ENCODE data around the gene CCDC144A.
"Not testable (repeated sequence)": the region's sequence is repeated elsewhere in the genome, so short reads cannot be mapped to it uniquely, and the experiment has no call there.

CCDC144A gene

DNA sequence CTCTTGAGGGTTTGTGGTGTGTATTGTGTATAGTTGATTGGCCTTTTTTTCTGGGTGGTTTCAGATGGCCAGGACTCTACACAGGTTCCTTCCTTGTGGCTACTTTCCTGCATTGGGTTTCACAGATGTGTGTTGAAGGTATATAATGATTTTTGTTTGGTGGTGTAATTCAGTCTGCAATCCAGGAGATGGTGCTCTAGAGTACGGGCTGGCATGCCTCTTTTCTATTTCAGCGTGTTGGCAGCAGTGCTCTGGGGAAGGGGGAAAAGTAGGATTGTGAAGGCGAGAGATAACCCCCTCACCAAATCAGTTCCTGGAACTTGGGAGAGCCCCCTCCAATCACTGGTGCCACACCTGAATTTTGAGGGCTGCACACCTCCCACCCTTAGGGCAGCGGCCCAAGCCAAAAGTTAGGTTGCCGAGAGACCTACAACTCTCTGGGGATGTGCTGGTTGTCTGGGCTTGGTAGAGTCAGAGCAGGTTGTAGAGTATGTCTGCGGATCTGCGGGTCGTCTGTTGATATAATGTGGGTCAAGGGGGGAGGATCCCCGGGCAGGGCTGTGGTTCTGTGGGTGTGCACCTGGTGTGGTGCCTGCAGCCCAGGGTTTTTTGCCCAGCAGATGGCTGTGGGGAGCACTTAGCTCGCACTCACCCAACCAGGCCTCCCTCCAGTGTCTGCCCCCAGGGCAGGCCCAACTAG is 61.3 kb downstream of the CCDC144A start:
- peak; percentile 5 for DNase-seq (ENCODE audit: low spot score)

DNA sequence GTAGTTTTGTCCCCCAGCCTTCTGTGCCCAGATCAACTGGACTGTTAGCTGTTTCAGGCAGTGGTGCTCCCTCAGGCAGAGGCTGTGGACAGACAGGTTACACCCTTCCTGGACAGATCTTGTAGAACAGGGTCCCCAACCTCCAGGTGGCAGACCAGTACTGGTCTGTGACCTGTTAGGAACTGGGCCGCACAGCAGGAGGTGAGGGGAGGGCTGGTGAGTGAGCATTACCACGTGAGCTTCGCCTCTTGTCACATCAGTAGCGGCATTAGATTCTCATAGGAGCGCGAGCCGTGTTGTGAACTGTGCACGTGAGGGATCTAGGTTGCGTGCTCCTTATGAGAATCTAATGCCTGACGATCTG is 61.9 kb downstream of the CCDC144A start:
- DNase-seq (ENCODE audit: low spot score): not testable (repeated sequence)

DNA sequence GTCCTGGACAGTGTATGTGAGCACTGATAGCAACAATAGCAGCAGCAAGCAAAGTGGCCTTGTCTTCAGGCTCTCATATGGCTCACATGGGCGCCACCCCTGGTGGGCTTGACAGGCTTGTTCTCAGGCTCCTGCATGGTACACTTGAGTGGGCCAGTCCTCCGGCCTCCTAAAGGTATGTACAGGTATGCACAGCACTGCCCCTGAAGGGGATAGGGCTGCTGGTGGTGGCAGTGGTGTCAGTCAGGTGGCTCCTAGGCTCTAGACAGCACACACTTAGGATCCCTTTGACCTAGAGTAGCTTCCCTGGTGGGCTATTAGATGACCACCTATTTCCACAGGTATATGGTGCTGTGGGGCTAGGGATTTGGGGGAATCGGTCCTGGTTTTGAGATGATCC is 67.5 kb downstream of the CCDC144A start:
- DNase-seq (ENCODE audit: low spot score): not testable (repeated sequence)

DNA sequence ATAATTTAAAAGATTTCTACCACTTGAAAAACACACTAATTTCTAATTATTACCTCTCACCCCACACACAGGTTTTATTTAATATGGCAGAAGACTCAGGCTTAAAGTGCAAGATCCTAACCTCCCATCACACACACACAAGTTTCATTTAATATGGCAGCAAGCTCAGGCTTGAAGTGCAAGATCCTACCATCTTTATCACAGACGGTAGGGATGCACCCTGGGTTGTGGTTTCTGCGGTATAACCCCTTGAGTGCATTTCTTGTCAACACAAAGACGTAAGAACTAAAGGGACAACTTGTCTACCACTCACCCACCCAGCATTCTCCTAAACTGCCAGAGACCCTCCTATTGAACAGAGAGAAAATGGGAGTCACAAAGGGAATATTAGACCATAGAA is 68.1 kb downstream of the CCDC144A start:
- DNase-seq (ENCODE audit: low spot score): not testable (repeated sequence)

DNA sequence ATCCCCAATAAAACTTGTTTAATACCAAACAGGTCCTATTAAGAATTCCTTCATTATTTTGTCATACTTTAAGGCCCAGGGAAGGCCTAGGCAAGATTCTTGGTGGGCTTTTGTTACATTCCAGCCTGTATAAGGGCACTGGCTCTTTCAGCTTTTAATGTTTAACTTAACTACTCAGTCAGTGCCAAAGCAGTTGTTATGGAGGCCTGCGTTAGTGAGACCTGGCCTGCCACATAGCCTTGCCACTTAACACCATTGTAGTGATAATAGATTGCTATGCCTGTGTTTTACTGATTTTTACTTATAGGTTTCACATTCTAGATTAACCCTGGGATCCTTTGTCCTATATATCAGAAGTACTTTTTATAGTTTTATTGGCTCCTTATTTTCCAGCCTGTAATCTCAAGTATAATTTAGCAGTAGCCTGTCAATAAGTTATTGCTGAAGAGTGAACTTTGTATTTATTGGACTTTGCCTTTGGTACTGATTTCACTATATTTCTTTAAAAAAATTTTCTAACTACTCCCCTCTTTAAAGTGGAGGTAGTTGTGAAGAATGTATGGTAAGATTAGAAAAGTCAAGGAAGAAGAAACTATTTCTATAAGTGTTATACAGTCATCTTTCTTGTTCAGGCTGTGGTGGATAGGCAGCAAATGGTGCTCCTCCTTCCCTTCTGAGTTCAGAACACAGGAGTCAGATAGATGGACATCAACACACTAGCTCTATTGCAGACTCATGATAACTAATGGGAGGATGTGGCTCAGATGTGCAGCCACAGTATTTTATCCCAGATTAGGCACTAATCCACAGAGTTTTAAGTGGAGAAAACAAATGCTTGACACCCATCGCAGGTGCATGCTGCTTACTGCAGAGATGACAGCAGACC is 78.5 kb downstream of the CCDC144A start:
- not testable (repeated sequence) for DNase-seq (ENCODE audit: low spot score)

DNA sequence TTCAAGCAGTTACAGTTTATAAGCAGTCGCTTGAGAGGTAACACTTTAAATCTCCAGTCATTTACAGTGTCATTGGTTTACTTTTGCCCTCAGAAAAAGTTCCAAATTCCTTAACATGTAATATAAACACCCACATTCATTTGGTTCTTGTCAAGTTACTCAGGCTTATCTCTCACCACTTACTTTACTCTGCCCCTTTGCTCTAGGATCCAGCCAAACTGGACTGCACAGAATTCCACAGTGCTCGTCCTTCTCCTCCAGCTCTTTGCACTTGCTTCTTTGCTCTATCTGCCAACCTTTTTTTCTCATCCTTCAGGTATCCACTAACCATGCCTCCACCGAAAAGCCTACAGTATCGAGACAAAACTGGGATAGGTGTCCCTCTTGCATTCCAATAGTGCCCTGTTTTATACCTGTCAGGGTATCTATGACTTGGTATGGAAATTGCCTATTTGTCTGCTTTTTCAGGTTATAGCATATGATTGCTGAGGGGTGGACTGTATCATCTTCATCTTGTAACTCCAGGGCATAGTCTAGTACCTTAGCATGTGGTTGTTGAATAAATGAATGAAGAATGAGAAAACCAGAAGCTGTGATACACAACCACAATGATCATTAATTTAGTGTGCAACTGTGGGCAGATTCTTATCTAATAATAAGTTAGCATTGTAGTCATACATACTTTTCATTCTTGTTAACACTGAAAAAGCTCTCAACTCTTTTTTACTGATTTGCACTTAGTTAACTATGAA is 82.5 kb downstream of the CCDC144A start:
- not testable (repeated sequence) for DNase-seq (ENCODE audit: low spot score)

DNA sequence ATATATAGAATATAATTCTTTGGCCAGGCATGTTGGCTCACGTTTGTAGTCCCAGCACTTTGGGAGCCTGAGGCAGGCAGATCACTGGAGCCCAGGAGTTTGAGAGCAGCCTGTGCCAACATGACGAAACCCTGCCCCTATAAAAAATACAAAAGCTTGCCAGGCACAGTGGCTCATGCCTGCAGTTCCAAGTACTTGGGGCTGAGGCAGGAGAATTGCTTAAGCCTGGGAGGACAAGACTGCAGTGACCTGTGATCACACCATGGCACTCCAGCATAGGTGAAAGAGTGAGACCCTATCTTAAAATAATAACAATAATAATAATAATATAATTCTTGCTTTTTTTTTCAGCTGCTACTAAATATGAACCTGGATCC is 83.1 kb downstream of the CCDC144A start:
- DNase-seq (ENCODE audit: low spot score): not testable (repeated sequence)

DNA sequence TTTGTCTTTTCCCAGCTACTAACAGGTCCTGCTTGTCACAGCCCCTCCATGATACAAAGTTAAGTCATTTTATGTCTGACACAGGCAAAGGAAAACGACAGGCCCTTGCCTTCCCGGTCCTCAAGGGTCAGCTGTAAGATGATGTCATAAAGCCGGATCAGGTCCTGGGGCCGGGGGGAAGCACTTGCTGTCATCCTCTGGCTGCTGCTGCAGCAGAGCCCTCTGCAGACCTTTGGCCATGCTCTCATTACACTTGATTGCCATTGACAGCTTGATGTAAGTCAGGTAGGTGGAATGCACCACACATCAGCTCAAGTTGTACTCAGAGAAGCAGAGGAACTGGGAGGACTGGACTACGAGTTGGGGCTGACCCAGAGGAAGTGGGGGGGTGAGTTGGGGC is 97.8 kb downstream of the CCDC144A start:
- DNase-seq (ENCODE audit: low spot score): not testable (repeated sequence)

DNA sequence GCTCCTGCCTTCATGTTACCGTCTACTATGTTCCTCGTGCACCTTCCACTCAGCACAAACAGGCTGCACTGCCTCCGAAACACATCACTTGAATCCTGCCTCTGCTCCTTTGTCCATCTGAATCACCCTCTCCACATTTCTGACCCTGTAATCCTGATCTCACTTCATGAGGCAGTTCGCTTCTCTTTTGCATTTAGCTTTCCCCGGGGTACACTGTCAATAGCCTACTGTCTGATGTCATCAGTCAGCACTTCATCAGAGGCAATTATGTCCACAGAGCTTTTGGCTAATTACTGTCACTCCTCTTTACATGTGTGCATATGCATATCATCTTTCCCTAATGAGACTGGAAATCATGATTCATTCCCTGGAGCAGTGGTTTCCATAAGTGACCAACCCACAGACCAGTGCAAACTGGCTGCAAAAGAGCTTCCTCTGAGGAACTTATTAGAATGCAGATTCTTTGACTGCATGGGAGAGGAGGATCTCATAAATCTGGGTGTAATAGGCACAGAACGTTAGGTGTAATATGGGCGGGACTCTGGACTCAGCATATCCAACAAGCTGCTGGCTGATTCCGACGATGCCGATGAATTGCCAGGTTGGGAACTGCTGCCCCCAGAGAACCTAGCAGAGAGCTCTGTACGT is 99.0 kb downstream of the CCDC144A start:
- DNase-seq (ENCODE audit: low spot score): not testable (repeated sequence)

DNA sequence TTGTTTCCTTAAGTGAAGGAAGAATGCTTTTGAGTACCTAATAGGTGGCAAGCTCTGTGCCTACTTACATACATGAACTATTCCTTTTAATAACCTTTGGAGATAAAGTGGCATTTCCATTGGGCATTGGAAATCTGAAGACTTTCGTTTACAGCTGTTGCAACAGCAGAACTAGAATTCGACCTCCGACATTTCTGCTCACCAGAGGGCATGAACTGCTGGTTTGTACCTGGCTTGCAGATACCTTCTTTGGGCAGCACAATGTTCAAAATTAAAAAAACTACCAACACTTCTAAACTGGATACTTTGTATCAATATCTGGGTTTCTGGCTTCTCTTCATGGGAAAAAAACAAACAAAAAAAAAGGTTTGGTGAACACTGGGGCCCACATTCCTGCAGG is 99.6 kb downstream of the CCDC144A start:
- DNase-seq (ENCODE audit: low spot score): not testable (repeated sequence)

DNA sequence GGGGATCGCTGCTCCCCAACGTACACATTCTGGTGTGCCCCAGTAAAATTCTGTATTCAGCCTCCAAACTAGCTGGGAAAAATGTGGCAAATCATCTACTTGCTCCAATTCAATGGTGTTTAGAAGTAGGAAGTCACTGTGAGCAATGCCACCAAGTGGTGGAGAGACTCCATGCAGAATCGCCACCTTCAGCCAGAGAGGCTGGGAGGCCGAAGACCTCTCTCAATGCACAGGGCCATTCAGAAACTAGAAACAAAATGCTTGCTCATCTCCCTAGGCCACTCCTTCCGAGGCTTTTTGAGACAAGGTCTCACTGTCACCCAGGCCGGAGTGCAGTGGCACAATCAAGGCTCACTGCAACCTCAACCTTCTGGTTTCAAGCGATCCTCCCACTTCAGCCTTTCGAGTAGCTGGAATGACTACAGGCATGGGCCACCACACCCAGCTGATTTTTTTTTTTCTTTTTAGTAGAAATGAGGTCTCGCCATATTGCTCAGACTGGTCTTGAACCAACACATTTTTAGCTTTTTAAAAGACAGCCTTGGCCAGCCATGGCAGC is 100.4 kb downstream of the CCDC144A start:
- DNase-seq (ENCODE audit: low spot score): not testable (repeated sequence)

DNA sequence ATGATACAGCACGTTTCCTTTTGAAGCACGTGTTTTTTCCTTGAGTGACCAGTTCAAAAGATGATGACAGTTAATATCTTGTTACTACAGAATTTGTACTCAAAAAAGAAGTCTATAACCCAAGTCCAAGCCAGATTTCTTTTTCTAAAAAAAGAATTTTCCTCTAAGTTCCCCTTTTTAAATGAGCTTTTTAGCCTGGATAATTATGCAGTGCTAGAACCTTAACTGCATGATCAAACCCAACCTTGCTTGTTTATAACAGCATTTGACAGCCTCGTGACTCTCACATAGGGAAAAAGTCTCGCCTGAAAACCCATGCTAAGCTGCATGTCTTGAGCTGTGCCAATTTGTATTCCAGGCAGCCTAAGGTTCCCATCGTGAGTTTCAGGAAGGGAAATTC is 104.2 kb downstream of the CCDC144A start:
- DNase-seq (ENCODE audit: low spot score): not testable (repeated sequence)

DNA sequence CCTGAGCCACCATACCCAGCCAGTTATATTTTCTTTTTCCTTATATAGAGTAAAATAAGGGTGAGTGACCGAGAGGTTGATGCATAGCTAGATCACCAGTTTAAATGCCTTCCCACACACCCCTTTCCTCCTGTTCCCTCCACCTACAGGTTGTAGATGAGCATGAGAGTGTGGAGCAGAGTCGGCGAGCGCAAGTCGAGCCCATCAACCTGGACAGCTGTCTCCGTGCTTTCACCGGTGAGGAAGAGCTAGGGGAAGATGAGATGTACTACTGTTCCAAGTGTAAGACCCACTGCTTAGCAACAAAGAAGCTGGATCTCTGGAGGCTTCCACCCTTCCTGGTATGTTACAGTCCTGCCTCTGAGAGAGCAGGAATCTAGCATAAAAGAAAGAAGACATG is 105.9 kb downstream of the CCDC144A start:
- DNase-seq (ENCODE audit: low spot score): not testable (repeated sequence)

DNA sequence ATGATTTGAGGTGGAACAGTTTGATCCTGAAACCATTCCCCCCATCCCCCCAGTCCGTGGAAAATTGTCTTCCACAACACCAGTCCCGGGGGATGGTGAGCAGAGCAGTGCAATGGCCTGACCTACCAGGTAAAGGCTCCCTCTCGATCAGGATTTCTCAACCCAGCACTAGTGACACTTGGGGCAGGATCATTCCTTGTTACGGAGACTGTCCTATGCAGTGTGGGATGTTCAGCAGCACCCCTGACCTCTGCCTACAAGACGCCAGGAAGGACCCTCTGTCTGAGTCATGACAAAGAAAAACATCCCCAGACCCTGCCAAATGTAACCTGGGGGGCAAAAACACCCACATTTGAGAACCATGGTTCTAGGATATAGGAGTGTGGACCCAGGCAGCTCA is 114.8 kb downstream of the CCDC144A start:
- not testable (repeated sequence) for DNase-seq (ENCODE audit: low spot score)

DNA sequence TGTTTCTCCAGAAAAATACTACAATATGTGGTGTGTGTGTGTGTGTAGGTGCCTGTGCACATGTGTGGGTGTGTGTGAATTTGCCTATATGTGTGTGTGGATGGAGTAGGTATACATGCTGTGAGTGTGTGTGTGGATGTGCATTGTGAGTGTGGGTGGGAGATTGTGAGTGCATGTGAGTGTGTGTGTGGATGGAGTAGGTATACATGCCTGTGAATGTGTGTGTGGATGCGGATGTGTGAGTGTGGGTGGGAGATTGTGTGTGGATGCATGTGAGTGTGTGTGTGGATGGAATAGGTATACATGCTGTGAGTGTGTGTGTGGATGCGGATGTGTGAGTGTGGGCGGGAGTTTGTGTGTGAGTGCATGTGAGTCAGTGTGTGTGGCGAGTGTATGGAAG is 116.6 kb downstream of the CCDC144A start:
- not testable (repeated sequence) for DNase-seq (ENCODE audit: low spot score)

DNA sequence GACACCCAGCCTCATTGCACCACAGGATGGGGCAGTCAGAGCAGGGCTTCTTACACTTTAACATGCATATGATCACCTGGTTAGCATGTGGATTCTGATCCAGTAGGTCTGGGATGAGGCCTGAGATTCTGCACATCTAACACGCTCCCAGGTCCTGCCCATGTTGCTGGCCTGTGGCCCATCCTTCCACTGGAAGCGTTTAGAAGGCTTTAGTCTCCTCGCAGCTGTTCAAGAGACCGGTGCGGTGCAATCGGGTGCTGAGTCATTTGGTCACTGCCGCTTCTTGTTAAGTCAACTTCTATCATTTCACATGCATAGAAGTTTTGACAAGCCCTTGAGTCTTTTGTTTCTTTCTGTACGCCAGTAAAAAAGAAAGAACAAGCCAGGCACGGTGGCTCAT is 117.6 kb downstream of the CCDC144A start:
- DNase-seq (ENCODE audit: low spot score): not testable (repeated sequence)

DNA sequence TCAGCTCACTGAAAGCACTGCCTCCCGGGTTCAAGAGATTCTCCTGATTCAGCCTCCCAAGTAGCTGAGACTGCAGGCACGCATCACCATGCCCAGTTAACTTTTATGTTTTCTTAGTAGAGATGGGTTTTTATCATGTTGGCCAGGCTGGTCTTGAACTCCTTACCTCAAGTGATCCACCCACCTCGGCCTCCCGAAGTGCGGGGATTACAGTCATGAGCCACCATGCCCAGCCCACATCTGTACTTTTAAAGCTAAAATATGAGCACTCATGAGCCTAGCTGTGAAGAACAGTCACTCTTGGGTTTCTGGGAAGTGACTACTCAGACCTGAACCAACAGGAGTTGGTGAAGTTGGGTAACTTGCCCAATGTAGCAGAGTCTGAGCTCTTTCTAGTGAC is 120.2 kb downstream of the CCDC144A start:
- DNase-seq (ENCODE audit: low spot score): not testable (repeated sequence)

DNA sequence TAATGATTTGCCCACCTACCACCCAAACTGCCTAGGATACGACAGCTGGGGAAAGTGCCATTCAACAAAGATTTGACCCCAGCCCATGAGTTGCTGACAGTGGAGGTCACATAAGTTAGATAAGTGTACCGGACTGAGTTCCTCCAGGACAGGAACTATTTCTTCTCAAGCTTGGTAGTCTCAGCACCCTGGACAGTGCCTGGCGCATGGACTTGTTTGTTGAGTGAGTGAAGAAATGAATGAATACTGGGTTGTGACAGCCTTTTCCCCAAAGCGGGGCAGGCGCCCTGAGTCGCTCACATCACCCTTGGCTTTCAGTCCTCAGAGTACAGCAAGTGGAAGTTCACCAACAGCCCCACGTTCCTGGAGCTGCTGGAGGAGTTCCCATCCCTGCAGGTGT is 122.1 kb downstream of the CCDC144A start:
- not testable (repeated sequence) for DNase-seq (ENCODE audit: low spot score)

DNA sequence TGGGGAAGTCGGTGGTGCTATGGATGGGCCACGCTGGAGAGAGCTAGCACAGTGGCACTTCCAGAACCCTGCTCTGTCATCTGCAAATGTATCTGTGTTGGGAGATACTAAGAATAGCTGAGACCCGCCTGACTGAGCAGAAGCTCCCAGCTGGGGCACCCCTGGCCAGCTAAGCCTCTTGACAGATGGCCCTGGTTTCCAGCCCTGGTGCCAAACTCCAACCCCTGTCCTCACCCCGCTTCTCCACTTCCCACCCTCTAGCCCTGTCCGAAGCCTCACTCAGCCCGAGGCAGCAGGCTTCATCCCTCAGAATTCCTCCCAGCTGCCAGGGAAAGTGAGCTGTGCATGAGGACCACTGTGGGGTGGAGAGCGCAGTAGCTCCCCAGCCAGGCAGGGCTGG is 124.4 kb downstream of the CCDC144A start:
- no peak for DNase-seq (ENCODE audit: low spot score)

DNA sequence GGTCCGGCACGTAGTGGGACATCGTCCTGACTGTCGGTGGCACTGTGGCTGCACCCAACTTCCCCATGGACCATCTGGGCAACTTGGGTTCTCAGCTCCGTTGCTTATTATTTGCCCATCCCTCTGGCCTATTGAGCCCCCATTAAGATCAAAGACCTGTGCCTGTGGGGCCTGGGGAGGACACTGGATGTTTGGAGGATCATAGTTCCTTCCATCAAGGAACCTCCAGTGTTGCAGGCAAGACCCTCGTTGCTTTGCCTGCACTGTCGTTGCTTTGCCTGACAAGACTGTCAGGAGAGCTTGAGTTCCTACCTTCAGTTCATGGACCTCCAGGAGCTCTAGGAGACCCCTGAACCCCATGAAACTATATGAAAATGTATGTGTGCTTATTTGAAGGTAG is 127.2 kb downstream of the CCDC144A start:
- DNase-seq (ENCODE audit: low spot score): no peak

DNA sequence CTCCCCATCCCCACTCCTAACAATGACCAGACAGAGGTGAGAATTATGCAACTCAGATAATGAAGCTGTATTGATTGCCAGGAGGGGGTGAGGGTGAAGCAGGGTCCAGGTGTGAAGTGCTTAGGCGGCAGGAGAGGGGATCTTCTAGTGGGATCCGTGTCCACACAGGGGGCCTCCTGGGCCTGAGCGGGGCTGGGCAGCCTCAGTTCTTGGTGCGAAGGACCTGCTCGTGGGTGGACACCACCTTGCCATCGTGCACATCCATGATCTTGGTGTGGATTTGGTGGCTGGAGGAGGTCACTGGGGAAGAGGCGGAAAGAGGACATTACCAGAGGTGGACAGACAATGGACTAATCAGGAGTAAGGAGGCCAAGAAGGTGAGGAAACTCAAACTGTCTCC is 127.9 kb downstream of the CCDC144A start:
- DNase-seq (ENCODE audit: low spot score): not testable (repeated sequence)

DNA sequence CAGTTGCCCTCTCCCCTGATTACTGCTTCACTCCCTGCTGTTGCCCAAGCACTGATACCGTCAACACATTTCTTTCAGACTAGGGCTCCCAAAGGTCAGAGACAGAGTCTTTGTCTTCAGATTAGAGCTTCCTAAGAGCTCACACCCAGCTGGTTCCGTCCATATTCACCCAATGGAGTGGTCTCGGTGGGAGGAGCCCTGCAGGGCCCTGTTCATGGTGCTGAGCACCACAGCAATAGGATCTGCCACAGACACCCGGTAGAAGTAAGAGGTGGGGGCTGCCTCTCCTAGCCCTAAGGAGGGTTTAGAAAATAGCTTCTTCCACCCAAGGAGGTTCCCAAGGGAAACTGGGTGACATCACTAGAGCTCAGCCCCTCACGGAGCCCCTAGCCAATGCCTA is 128.3 kb downstream of the CCDC144A start:
- DNase-seq (ENCODE audit: low spot score): no peak

Data from activated CD4-positive, alpha-beta T cell treated with anti-CD3 and anti-CD28 coated beads, Interleukin-2, Interleukin-4, amounts not matched to agents 100 ng/mL and 50 ng/mL, durations not matched to agents 16 hours and 8 hours (primary cell).